K562 (cell line): ENCODE measurements around the gene SLC25A21. TPM values are rescaled to one million over a fixed set of nuclear protein-coding genes. Genes with fewer than 3 reads are reported as not detected.

ENCODE experiments used
- GABPB1 ChIP-seq: sonication (generic); formaldehyde crosslinking; IDR thresholded peaks from 2 replicates; pipeline ENCODE4 v1.8.0; 2022; ENCODE audit warnings: mild to moderate bottlenecking, missing genetic modification reagents
- MEF2A ChIP-seq: IDR thresholded peaks from 2 replicates; pipeline ENCODE4 v1.6.1; 2011; ENCODE audit warnings: low read depth, mild to moderate bottlenecking, low read length, moderate library complexity; ENCODE audit not compliant: control insufficient read depth
- NR2F6 ChIP-seq: fragments of 450-650 bp; formaldehyde crosslinking; IDR thresholded peaks from 2 replicates; pipeline ENCODE4 v1.4.0; 2020; ENCODE audit warnings: mild to moderate bottlenecking
- SNIP1 ChIP-seq: fragments of 450-650 bp; IDR thresholded peaks from 2 replicates; pipeline ENCODE4 v1.7.1; 2017; ENCODE audit warnings: low read depth, mild to moderate bottlenecking
- TCF3 ChIP-seq: sonication (generic); formaldehyde crosslinking; IDR thresholded peaks from 2 replicates; pipeline ENCODE4 v1.4.0; 2020; ENCODE audit warnings: mild to moderate bottlenecking, missing genetic modification reagents
- ZNF583 ChIP-seq: fragments of 250-450 bp; sonication (Bioruptor Pico); IDR thresholded peaks from 2 replicates; pipeline ENCODE4 v1.4.0; 2020
- polyA plus RNA-seq, 8 experiments: library from polyadenylated mRNA; depleted of rRNA in 4 of 8; stranded (reverse) in 5 of 8; unstranded in 3 of 8; fragments of >200 nt; fragmentation: Nextera tagmentation in 2 of 8; fragmentation: Illumina TruSeq in 1 of 8; extraction: Ambion mirVana in 2 of 8; extraction: Trizol in 1 of 8; gene quantifications; 2 replicates each; pipeline versions ENCODE4 v1.2.1 to v1.2.3, GENCODE V29; 2011 to 2014; ENCODE audit warnings: inconsistent platforms in 1 of 8, missing spikeins in 1 of 8
- total RNA-seq, 7 experiments: library from RNA; depleted of rRNA in 6 of 7; stranded (reverse); fragments of >200 nt in 6 of 7; fragmentation: Illumina TruSeq in 2 of 7; extraction: Trizol in 2 of 7; gene quantifications; 2 replicates each; pipeline versions ENCODE4 v1.2.1 to v1.2.3, GENCODE V29; 2011 to 2021; ENCODE audit warnings: low replicate concordance in 1 of 7
- TF ChIP-seq, protein P1 (sequence below): sonication (generic); formaldehyde crosslinking; IDR thresholded peaks from 2 replicates; pipeline ENCODE4 v1.8.1; 2023; ENCODE audit warnings: mild to moderate bottlenecking, missing genetic modification reagents
- TF ChIP-seq, protein P2 (sequence below): fragments of 450-650 bp; formaldehyde crosslinking; IDR thresholded peaks from 2 replicates; pipeline ENCODE4 v1.4.0; 2022; ENCODE audit warnings: missing genetic modification characterization
- TF ChIP-seq, protein P3 (sequence below): fragments of 250-450 bp; sonication (Bioruptor Pico); IDR thresholded peaks from 2 replicates; pipeline ENCODE4 v1.5.0; 2021

Gene SLC25A21
- total and polyA plus RNA-seq, 9 of the 15 experiments (the other 6 are each of a cell fraction or from before 2014, with no cell fraction given), result 15.2 to 46.7 (median 28.7) TPM

DNA sequence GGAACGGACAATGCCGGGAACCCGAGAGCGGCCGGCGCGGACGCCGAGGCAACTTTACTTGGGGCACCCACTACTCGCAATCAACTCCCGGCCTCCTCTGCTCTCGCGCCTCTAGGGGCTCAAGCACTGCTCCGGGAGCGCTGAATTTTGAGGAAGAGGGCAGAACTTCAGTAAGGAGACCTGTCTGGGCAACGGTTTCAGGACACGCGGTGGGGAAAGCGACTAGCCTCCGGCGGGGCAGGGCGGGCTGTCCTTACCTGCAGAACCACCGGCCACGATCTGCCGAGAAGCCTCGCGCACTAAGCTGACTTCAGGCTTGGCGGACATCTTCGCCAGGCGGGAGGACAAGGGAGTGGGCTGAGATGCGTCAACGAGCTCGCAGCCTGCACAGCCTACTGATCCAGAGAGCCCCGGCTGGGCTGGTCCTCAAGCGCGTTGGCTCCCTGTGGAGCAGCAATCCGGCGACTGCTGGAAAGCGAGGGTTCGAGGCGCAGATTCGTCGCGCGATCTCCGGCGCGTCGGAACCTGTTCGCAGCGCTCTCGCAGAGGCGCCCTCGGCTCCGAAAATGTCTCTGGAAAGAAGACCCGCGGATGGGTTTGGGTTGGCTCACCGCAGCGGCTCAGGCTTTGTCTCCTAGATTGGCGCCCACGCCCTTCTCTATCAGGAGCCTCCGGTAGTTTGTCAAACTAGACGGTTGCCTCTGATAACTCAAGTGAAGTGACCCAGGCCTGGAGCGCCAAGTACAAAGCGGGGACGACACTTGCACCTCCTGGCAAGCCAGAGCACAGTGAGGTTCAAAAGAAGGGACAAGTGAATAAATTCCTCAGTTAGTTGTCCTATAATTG, at the start of gene SLC25A21 (continued):
- TF ChIP-seq, protein P1, sequence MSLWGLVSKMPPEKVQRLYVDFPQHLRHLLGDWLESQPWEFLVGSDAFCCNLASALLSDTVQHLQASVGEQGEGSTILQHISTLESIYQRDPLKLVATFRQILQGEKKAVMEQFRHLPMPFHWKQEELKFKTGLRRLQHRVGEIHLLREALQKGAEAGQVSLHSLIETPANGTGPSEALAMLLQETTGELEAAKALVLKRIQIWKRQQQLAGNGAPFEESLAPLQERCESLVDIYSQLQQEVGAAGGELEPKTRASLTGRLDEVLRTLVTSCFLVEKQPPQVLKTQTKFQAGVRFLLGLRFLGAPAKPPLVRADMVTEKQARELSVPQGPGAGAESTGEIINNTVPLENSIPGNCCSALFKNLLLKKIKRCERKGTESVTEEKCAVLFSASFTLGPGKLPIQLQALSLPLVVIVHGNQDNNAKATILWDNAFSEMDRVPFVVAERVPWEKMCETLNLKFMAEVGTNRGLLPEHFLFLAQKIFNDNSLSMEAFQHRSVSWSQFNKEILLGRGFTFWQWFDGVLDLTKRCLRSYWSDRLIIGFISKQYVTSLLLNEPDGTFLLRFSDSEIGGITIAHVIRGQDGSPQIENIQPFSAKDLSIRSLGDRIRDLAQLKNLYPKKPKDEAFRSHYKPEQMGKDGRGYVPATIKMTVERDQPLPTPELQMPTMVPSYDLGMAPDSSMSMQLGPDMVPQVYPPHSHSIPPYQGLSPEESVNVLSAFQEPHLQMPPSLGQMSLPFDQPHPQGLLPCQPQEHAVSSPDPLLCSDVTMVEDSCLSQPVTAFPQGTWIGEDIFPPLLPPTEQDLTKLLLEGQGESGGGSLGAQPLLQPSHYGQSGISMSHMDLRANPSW (CRISPR knock-in tag), result no peak
- TF ChIP-seq, protein P2, sequence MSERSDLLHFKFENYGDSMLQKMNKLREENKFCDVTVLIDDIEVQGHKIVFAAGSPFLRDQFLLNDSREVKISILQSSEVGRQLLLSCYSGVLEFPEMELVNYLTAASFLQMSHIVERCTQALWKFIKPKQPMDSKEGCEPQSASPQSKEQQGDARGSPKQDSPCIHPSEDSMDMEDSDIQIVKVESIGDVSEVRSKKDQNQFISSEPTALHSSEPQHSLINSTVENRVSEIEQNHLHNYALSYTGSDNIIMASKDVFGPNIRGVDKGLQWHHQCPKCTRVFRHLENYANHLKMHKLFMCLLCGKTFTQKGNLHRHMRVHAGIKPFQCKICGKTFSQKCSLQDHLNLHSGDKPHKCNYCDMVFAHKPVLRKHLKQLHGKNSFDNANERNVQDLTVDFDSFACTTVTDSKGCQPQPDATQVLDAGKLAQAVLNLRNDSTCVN, result no peak
- TF ChIP-seq NR2F6 (CRISPR knock-in tag) (no peak), ZNF583 (no peak), TCF3 (peak; percentile 45), GABPB1 (peak; percentile 77; the same call in 1 of the 2 replicates), SNIP1 (no peak), MEF2A (no peak)
- TF ChIP-seq, protein P3, sequence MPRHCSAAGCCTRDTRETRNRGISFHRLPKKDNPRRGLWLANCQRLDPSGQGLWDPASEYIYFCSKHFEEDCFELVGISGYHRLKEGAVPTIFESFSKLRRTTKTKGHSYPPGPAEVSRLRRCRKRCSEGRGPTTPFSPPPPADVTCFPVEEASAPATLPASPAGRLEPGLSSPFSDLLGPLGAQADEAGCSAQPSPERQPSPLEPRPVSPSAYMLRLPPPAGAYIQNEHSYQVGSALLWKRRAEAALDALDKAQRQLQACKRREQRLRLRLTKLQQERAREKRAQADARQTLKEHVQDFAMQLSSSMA, result no peak
- TF ChIP-seq, all 486 proteins: peak for 92
